Chondrocyte (in vitro differentiated cells): ENCODE measurements around the gene ACER3. TPM values are rescaled to one million over a fixed set of nuclear protein-coding genes. Genes with fewer than 3 reads are reported as not detected.

Experiments used
- DNase-seq: peaks from one replicate; pipeline ENCODE4 v3.0.0; 2021; ENCODE audit warnings: mixed read lengths, low spot score
- H3K27ac Mint-ChIP-seq: one replicate; pipeline ENCODE4 v1.8.0; 2021; ENCODE audit warnings: mild to moderate bottlenecking, moderate library complexity, mixed read lengths; ENCODE audit not compliant: unreplicated experiment
- H3K27me3 Mint-ChIP-seq: 2 replicates; pipeline ENCODE4 v1.8.0; 2021; ENCODE audit warnings: low read depth, mixed read lengths
- H3K36me3 Mint-ChIP-seq: 2 replicates; pipeline ENCODE4 v1.8.0; 2021; ENCODE audit warnings: low read depth, mixed read lengths
- H3K4me1 Mint-ChIP-seq: 2 replicates; pipeline ENCODE4 v1.8.0; 2021; ENCODE audit warnings: low read depth, mild to moderate bottlenecking, mixed read lengths
- H3K4me3 Mint-ChIP-seq: one replicate; pipeline ENCODE4 v1.8.0; 2021; ENCODE audit warnings: mild to moderate bottlenecking, moderate library complexity, mixed read lengths; ENCODE audit not compliant: unreplicated experiment
- H3K9me3 Mint-ChIP-seq: 2 replicates; pipeline ENCODE4 v1.8.0; 2021; ENCODE audit warnings: low read depth, mixed read lengths
- total RNA-seq: library from RNA; stranded (reverse); gene quantifications from 3 replicates; pipeline ENCODE4 v1.2.1, GENCODE V29; 2021
- TF ChIP-seq, protein P1 (sequence below): fragments of 200-600 bp; sonication (generic); IDR thresholded peaks from 2 replicates; pipeline ENCODE4 v1.5.0; 2021; ENCODE audit warnings: antibody characterized with exemption, mild to moderate bottlenecking, moderate library complexity

ACER3 gene
- total RNA-seq, 1 donor from 2014 or later = 17.9 TPM

GRCh38 chr11:76830639-76831327 is 29.9 kb upstream of the ACER3 start:
- H3K27ac Mint-ChIP-seq = no peak overlapping the region
- H3K36me3 Mint-ChIP-seq = no peaks in the 10 kb centered on the region
- TF ChIP-seq, protein P1, sequence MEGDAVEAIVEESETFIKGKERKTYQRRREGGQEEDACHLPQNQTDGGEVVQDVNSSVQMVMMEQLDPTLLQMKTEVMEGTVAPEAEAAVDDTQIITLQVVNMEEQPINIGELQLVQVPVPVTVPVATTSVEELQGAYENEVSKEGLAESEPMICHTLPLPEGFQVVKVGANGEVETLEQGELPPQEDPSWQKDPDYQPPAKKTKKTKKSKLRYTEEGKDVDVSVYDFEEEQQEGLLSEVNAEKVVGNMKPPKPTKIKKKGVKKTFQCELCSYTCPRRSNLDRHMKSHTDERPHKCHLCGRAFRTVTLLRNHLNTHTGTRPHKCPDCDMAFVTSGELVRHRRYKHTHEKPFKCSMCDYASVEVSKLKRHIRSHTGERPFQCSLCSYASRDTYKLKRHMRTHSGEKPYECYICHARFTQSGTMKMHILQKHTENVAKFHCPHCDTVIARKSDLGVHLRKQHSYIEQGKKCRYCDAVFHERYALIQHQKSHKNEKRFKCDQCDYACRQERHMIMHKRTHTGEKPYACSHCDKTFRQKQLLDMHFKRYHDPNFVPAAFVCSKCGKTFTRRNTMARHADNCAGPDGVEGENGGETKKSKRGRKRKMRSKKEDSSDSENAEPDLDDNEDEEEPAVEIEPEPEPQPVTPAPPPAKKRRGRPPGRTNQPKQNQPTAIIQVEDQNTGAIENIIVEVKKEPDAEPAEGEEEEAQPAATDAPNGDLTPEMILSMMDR = no peak
- H3K9me3 Mint-ChIP-seq = no peaks in the 10 kb centered on the region
- H3K4me3 Mint-ChIP-seq = no peak overlapping the region
- peaks cover 5% of the 10 kb centered on the region for H3K4me1 Mint-ChIP-seq
- no peak for DNase-seq
- H3K27me3 Mint-ChIP-seq = no peaks in the 10 kb centered on the region

- Mint-ChIP-seq H3K27me3 (no peaks in the 10 kb centered on the region), H3K27ac (no peak overlapping the region), H3K4me3 (no peak overlapping the region), H3K4me1 (peaks cover 5% of the 10 kb centered on the region), H3K36me3 (no peaks in the 10 kb centered on the region), H3K9me3 (no peaks in the 10 kb centered on the region)
- DNase-seq = no peak
- TF ChIP-seq, protein P1 = no peak
Observed at GRCh38 chr11:76831686-76832310, 28.9 kb upstream of the ACER3 start.

DNA sequence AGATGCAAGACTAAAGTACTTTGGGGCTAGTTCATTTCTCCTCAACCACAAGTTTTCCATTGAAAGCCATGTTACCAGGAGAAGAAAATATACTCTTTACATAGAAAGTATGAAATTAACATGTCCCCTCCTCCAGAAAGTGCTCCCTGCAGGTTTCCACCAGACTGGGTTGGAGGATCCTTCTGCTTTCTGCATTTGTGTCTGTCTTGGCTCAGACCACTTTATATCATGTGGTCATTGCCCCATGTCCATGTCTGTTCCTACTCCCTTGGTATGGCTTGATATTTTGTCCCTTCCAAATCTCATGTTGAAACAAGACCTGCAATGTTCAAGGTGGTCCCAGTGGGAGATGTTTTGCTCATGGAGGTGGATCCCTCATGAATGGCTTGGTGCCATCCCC is 28.4 kb upstream of the ACER3 start:
- Mint-ChIP-seq H3K36me3 (no peaks in the 10 kb centered on the region), H3K4me1 (peaks cover 5% of the 10 kb centered on the region), H3K27ac (no peak overlapping the region), H3K4me3 (no peak overlapping the region), H3K27me3 (no peaks in the 10 kb centered on the region), H3K9me3 (no peaks in the 10 kb centered on the region)
- TF ChIP-seq, protein P1 = no peak
- no peak for DNase-seq

- Mint-ChIP-seq H3K4me1 (peaks cover 5% of the 10 kb centered on the region), H3K27ac (no peak overlapping the region), H3K9me3 (no peaks in the 10 kb centered on the region), H3K36me3 (no peaks in the 10 kb centered on the region), H3K27me3 (peaks cover 3% of the 10 kb centered on the region), H3K4me3 (no peak overlapping the region)
- TF ChIP-seq, protein P1 = no peak
- no peak for DNase-seq
Observed at GRCh38 chr11:76834151-76834550, 26.6 kb upstream of the ACER3 start.

DNA sequence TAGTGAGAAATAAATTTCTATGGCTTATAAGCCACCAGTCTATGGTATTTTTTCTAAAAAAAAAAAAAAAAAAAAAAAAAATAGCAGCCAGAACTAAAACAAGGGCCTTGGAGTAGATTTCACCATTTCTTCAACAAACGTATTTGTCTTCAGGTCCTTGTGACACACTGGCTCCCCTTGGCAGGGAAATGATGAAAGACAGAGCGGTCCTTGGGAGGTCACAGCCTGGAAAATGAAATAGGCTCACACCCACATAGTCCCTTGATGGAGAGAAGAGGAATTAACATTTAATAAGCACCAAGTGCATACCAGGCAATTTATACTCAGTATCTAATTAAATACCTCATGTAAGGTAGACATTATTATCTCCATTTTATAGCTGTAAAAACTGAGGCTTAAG is 25.7 kb upstream of the ACER3 start:
- no peaks in the 10 kb centered on the region for H3K36me3 Mint-ChIP-seq
- no peak overlapping the region for H3K27ac Mint-ChIP-seq
- no peak overlapping the region for H3K4me3 Mint-ChIP-seq
- DNase-seq = no peak
- H3K27me3 Mint-ChIP-seq = peaks cover 9% of the 10 kb centered on the region
- peaks cover 5% of the 10 kb centered on the region for H3K4me1 Mint-ChIP-seq
- H3K9me3 Mint-ChIP-seq = no peaks in the 10 kb centered on the region
- TF ChIP-seq, protein P1 = no peak
